GM19463 (cell line): Measurements from ENCODE around the gene NAT16.
A peak's percentile ranks its signal among the peaks of the same experiment; 100 is the strongest.

ENCODE experiments used
- ATAC-seq: cut with Tn5 transposase; IDR thresholded peaks from one replicate; pipeline ENCODE4 v1.9.1; 2021; ENCODE audit warnings: mild to moderate bottlenecking, moderate library complexity; ENCODE audit not compliant: unreplicated experiment

The NAT16 gene

GRCh38 chr7:101172005-101172853 lies 7.9 kb downstream of the NAT16 start:
- no peak for ATAC-seq

- no peak for ATAC-seq
These were observed 8.7 kb downstream of the NAT16 start for GRCh38 chr7:101171442-101171837.

GRCh38 chr7:101170617-101171441 lies 9.3 kb downstream of the NAT16 start:
- no peak for ATAC-seq

GRCh38 chr7:101169838-101170551 lies 10.1 kb downstream of the NAT16 start:
- ATAC-seq = no peak

GRCh38 chr7:101169110-101169837 lies 10.8 kb downstream of the NAT16 start:
- no peak for ATAC-seq

GRCh38 chr7:101168412-101169049 lies 11.6 kb downstream of the NAT16 start:
- ATAC-seq = no peak

GRCh38 chr7:101167645-101168411 lies 12.3 kb downstream of the NAT16 start:
- no peak for ATAC-seq

- ATAC-seq = no peak
These were observed 13.0 kb downstream of the NAT16 start for GRCh38 chr7:101166909-101167644.

- ATAC-seq = no peak
These were observed 13.5 kb downstream of the NAT16 start for GRCh38 chr7:101166648-101166908.

- ATAC-seq = no peak
These were observed 14.0 kb downstream of the NAT16 start for GRCh38 chr7:101165958-101166647.

GRCh38 chr7:101165075-101165957 lies 14.8 kb downstream of the NAT16 start, which contains the start of gene VGF:
Gene VGF, minus strand, starts transcription at chr7:101165569. Its CDS starts 726 bp downstream, at chr7:101164843.
- peak; percentile 71 for ATAC-seq

GRCh38 chr7:101164071-101164840 lies 15.8 kb downstream of the NAT16 start:
- ATAC-seq = no peak

- no peak for ATAC-seq
These were observed 16.6 kb downstream of the NAT16 start for GRCh38 chr7:101163279-101164070.

- no peak for ATAC-seq
These were observed 17.4 kb downstream of the NAT16 start for GRCh38 chr7:101162551-101163278.
